Lower lobe of right lung (tissue), 2 donors: ENCODE data around the gene GLRA3. TPM values are rescaled to one million over a fixed set of nuclear protein-coding genes. Genes with fewer than 3 reads are reported as not detected.

ENCODE experiments used
- ATAC-seq, 2 donors: fragments of 200-7000 bp; cut with Tn5 transposase; one replicate each; pipeline ENCODE4 v1.9.1; 2020 to 2022; ENCODE audit warnings: mild to moderate bottlenecking in 2 of 2, moderate library complexity in 2 of 2
- DNase-seq: peaks from one replicate; pipeline ENCODE4 v3.0.0-alpha.2; 2020
- H3K27ac ChIP-seq: fragments of 200-600 bp; one replicate; pipeline ENCODE4 v1.8.0; 2022
- H3K27me3 ChIP-seq: fragments of 200-600 bp; one replicate; pipeline ENCODE4 v1.8.0; 2022; ENCODE audit warnings: low read depth
- H3K36me3 ChIP-seq: fragments of 200-600 bp; one replicate; pipeline ENCODE4 v1.8.0; 2022; ENCODE audit warnings: mild to moderate bottlenecking
- H3K4me1 ChIP-seq: fragments of 200-600 bp; one replicate; pipeline ENCODE4 v1.8.0; 2022
- H3K4me3 ChIP-seq: fragments of 200-600 bp; one replicate; pipeline ENCODE4 v1.8.0; 2022; ENCODE audit warnings: mild to moderate bottlenecking
- H3K9me3 ChIP-seq: fragments of 200-600 bp; one replicate; pipeline ENCODE4 v1.8.0; 2022
- intact Hi-C: fragments of 100-400 bp; cut with DNase I; formaldehyde crosslinking; loops from one replicate; pipeline ENCODE4 v1.11.0; 2022
- total RNA-seq: library from RNA; stranded (reverse); fragmentation: NEBNext Ultra II Directional; extraction: Animal tissue kit (Norgen Biotek cat#: 25700); gene quantifications from one replicate; pipeline ENCODE4 v1.2.1, GENCODE V29; 2021
- TF ChIP-seq, protein P1 (sequence below): fragments of 200-600 bp; IDR thresholded peaks from one replicate; pipeline ENCODE4 v1.8.0; 2022; ENCODE audit warnings: antibody characterized with exemption, mild to moderate bottlenecking
- donor health status: DM: no; HTN: yes; CAD: no; lungs with severe emphysema.

The GLRA3 gene
- total RNA-seq, 1 donor from 2014 or later = not detected

DNA sequence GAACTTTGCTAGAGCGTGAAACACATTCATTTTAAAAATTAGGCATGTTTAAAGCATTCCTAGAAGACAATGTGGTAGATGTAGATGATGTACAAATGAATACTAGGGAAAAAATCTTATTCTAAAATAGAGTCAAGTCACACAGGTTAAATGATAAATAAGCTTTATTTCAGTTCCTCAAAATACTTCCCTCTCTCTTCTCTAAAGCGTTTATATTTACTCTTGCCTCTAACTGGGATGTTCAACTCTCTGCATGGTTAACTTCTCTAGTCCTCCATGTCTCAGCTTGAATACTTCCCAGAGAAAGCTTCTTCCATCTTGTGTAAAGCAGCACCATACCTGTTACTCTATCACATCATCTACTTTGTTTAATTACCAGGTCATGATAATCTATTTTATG is 30.9 kb upstream of the GLRA3 start:
- H3K36me3 ChIP-seq = no peaks in the 10 kb centered on the region
- no peaks in the 10 kb centered on the region for H3K9me3 ChIP-seq
- H3K4me3 ChIP-seq = no peak overlapping the region
- TF ChIP-seq, protein P1, sequence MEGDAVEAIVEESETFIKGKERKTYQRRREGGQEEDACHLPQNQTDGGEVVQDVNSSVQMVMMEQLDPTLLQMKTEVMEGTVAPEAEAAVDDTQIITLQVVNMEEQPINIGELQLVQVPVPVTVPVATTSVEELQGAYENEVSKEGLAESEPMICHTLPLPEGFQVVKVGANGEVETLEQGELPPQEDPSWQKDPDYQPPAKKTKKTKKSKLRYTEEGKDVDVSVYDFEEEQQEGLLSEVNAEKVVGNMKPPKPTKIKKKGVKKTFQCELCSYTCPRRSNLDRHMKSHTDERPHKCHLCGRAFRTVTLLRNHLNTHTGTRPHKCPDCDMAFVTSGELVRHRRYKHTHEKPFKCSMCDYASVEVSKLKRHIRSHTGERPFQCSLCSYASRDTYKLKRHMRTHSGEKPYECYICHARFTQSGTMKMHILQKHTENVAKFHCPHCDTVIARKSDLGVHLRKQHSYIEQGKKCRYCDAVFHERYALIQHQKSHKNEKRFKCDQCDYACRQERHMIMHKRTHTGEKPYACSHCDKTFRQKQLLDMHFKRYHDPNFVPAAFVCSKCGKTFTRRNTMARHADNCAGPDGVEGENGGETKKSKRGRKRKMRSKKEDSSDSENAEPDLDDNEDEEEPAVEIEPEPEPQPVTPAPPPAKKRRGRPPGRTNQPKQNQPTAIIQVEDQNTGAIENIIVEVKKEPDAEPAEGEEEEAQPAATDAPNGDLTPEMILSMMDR = no peak
- intact Hi-C loops = no loop called here
- ATAC-seq = no peak
- H3K27ac ChIP-seq = no peak overlapping the region
- no peak for DNase-seq
- H3K27me3 ChIP-seq = no peaks in the 10 kb centered on the region
- no peaks in the 10 kb centered on the region for H3K4me1 ChIP-seq

- no peaks in the 10 kb centered on the region for H3K9me3 ChIP-seq
- no peak overlapping the region for H3K27ac ChIP-seq
- TF ChIP-seq, protein P1 = no peak
- DNase-seq (no peak), ATAC-seq (no peak)
- H3K4me1 ChIP-seq = no peaks in the 10 kb centered on the region
- no peaks in the 10 kb centered on the region for H3K27me3 ChIP-seq
- H3K36me3 ChIP-seq = no peaks in the 10 kb centered on the region
- no peak overlapping the region for H3K4me3 ChIP-seq
- intact Hi-C loops = no loop called here
Observed at GRCh38 chr4:174856926-174857800, 28.1 kb upstream of the GLRA3 start.

GRCh38 chr4:174855050-174855449 is 26.0 kb upstream of the GLRA3 start:
- DNase-seq (no peak), ATAC-seq (no peak)
- no peaks in the 10 kb centered on the region for H3K4me1 ChIP-seq
- TF ChIP-seq, protein P1 = no peak
- no peaks in the 10 kb centered on the region for H3K9me3 ChIP-seq
- H3K4me3 ChIP-seq = no peak overlapping the region
- no peaks in the 10 kb centered on the region for H3K36me3 ChIP-seq
- intact Hi-C loops = no loop called here
- H3K27ac ChIP-seq = no peak overlapping the region
- no peaks in the 10 kb centered on the region for H3K27me3 ChIP-seq

DNA sequence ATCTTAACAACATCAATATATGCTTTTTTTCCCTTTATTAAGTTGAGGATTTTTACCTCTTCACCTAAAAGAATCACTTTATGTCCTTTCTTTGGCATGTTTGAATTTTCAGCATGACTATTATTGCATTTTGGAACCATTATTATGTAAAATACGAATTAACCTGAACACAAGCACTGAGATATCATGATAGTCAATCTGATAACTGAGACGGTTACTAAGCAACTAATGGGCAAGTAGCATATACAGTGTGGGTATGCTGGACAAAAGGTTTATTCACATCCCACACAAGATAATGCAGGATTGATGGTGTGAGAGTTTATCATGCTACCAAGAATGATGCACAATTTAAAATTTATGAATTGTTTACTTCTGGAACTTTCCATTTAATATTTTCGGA is 24.6 kb upstream of the GLRA3 start:
- H3K27ac ChIP-seq = no peak overlapping the region
- H3K4me1 ChIP-seq = no peaks in the 10 kb centered on the region
- TF ChIP-seq, protein P1 = no peak
- no peak for DNase-seq
- H3K27me3 ChIP-seq = no peaks in the 10 kb centered on the region
- no peak overlapping the region for H3K4me3 ChIP-seq
- intact Hi-C loops = no loop called here
- ATAC-seq = no peak
- no peaks in the 10 kb centered on the region for H3K9me3 ChIP-seq
- no peaks in the 10 kb centered on the region for H3K36me3 ChIP-seq

DNA sequence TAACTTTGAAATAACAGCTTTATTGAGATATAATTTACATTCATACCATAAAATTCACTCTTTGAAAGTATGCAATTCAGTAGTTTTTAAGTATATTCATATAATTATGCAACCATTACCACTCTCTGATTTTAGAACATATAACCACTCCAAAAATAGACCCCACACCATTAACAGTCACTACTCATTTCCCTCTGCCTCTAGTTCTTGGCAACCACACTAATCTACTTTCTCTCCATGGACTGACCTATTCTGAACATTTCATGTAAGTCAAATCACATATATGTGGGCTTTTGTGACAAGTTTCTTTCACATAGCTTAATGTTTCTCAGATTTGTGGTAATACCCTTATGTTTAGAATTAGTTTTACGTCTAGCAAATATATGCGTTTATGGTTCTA is 19.5 kb upstream of the GLRA3 start:
- intact Hi-C loops = no loop called here
- DNase-seq (no peak), ATAC-seq (no peak)
- no peaks in the 10 kb centered on the region for H3K4me1 ChIP-seq
- H3K4me3 ChIP-seq = no peak overlapping the region
- TF ChIP-seq, protein P1 = no peak
- H3K36me3 ChIP-seq = no peaks in the 10 kb centered on the region
- no peaks in the 10 kb centered on the region for H3K9me3 ChIP-seq
- no peaks in the 10 kb centered on the region for H3K27me3 ChIP-seq
- no peak overlapping the region for H3K27ac ChIP-seq
